Gastroesophageal sphincter (tissue), 4 donors: ENCODE measurements around the gene PDE4B. TPM values are rescaled to one million over a fixed set of nuclear protein-coding genes. Genes with fewer than 3 reads are reported as not detected.
"Not testable (repeated sequence)": the region's sequence is repeated elsewhere in the genome, so short reads cannot be mapped to it uniquely, and the experiment has no call there.

Experiments used
- ATAC-seq: fragments of 150-250 bp; one replicate; pipeline ENCODE4 v1.9.1; 2016; ENCODE audit warnings: mild to moderate bottlenecking, moderate library complexity
- H3K27ac ChIP-seq, 4 donors: fragments of 200-600 bp; sonication (generic) in 3 of 4; 1 replicate in 3 of 4; 2 replicates in 1 of 4; pipeline ENCODE4 v1.5.1; 2016 to 2019
- H3K27me3 ChIP-seq: fragments of 200-600 bp; sonication (generic); one replicate; pipeline ENCODE4 v1.5.1; 2019
- H3K36me3 ChIP-seq, 2 donors: fragments of 200-600 bp; sonication (generic); one replicate each; pipeline ENCODE4 v1.5.1; 2019; ENCODE audit warnings: control low read depth in 1 of 2
- H3K4me1 ChIP-seq, 3 donors: fragments of 200-600 bp; sonication (generic); 1 replicate in 2 of 3; 2 replicates in 1 of 3; pipeline ENCODE4 v1.5.1; 2016 to 2019; ENCODE audit warnings: control low read depth in 2 of 3
- H3K4me3 ChIP-seq, 2 donors: fragments of 200-600 bp; sonication (generic); one replicate each; pipeline ENCODE4 v1.5.1; 2019; ENCODE audit warnings: mild to moderate bottlenecking in 1 of 2, moderate library complexity in 1 of 2
- H3K9me3 ChIP-seq, 3 donors: fragments of 200-600 bp; sonication (generic); one replicate each; pipeline ENCODE4 v1.5.1; 2017 to 2019; ENCODE audit warnings: control low read depth in 2 of 3
- CTCF ChIP-seq, 4 experiments: fragments of 200-600 bp in 2 of 4; fragments of 450-650 bp in 2 of 4; sonication (generic) in 1 of 4; IDR thresholded peaks; one replicate each; pipeline ENCODE4 v1.5.1; 2017 to 2019; ENCODE audit warnings: antibody characterized with exemption in 4 of 4, mild to moderate bottlenecking in 2 of 4, moderate library complexity in 2 of 4
- EP300 ChIP-seq: sonication (generic); formaldehyde crosslinking; IDR thresholded peaks from one replicate; pipeline ENCODE4 v1.6.1; 2017; ENCODE audit warnings: antibody characterized with exemption, mild to moderate bottlenecking
- POLR2A ChIP-seq, 2 donors: fragments of 450-650 bp; IDR thresholded peaks; one replicate each; pipeline ENCODE4 v1.6.1; 2017; ENCODE audit warnings: antibody characterized with exemption in 2 of 2, mild to moderate bottlenecking in 2 of 2, moderate library complexity in 1 of 2
- POLR2AphosphoS5 ChIP-seq: sonication (generic); formaldehyde crosslinking; IDR thresholded peaks from one replicate; pipeline ENCODE4 v1.6.1; 2017; ENCODE audit warnings: antibody characterized with exemption
- WGBS, 2 donors: methylation state at CpG; one replicate each; pipeline ENCODE4 v1.1.5; 2018; ENCODE audit warnings: low coverage in 1 of 2; 5-methylcytosine and 5-hydroxymethylcytosine counted together
- total RNA-seq, 4 donors: library from RNA; depleted of rRNA; stranded (reverse); fragments of >200 nt; gene quantifications; one replicate each; pipeline ENCODE4 v1.1.0, GENCODE V29; 2016

PDE4B gene
- total RNA-seq, 4 donors from 2014 or later = 5.9 to 16.2 (median 8.8) TPM

GRCh38 chr1:65959896-65960567 is 167.3 kb downstream of the PDE4B start:
- H3K27me3 ChIP-seq = no peaks in the 10 kb centered on the region
- no peak overlapping the region for H3K4me3 ChIP-seq
- H3K36me3 ChIP-seq = no peaks in the 10 kb centered on the region
- no peak overlapping the region for H3K27ac ChIP-seq
- no peak for ATAC-seq
- no peaks in the 10 kb centered on the region for H3K4me1 ChIP-seq
- no peaks in the 10 kb centered on the region for H3K9me3 ChIP-seq
- WGBS, 2 donors = 35 to 40% methylated on average over 7 of the region's 7 CpGs
- TF ChIP-seq EP300 = no peak
- no peak for TF ChIP-seq CTCF (IDR thresholded peaks at IDR 0.05)

- H3K4me1 ChIP-seq = no peaks in the 10 kb centered on the region
- H3K4me3 ChIP-seq = no peak overlapping the region
- no peaks in the 10 kb centered on the region for H3K9me3 ChIP-seq
- no peaks in the 10 kb centered on the region for H3K27me3 ChIP-seq
- TF ChIP-seq POLR2AphosphoS5 (no peak), EP300 (no peak), POLR2A (IDR thresholded peaks at IDR 0.05) (no peak), CTCF (IDR thresholded peaks at IDR 0.05) (no peak)
- ATAC-seq = no peak
- H3K36me3 ChIP-seq = no peaks in the 10 kb centered on the region
- 59 to 70% methylated on average over 2 to 5 of the region's 6 CpGs for WGBS, 2 donors
- no peak overlapping the region for H3K27ac ChIP-seq
Measured at GRCh38 chr1:65963156-65963888, 170.6 kb downstream of the PDE4B start.

- no peaks in the 10 kb centered on the region for H3K36me3 ChIP-seq
- 62 to 68% methylated on average over 2 of the region's 2 CpGs for WGBS, 2 donors
- no peak overlapping the region for H3K4me3 ChIP-seq
- ATAC-seq = no peak
- no peaks in the 10 kb centered on the region for H3K27me3 ChIP-seq
- H3K9me3 ChIP-seq = no peaks in the 10 kb centered on the region
- TF ChIP-seq POLR2AphosphoS5 (no peak), POLR2A (IDR thresholded peaks at IDR 0.05) (no peak), EP300 (no peak), CTCF (IDR thresholded peaks at IDR 0.05) (no peak)
- no peak overlapping the region for H3K27ac ChIP-seq
- H3K4me1 ChIP-seq = no peaks in the 10 kb centered on the region
Measured at GRCh38 chr1:65964123-65964522, 171.4 kb downstream of the PDE4B start.

GRCh38 chr1:65965112-65965996 is 172.7 kb downstream of the PDE4B start:
- 62 to 67% methylated on average over 6 of the region's 6 CpGs for WGBS, 2 donors
- ATAC-seq = no peak
- H3K4me3 ChIP-seq = no peak overlapping the region
- no peaks in the 10 kb centered on the region for H3K27me3 ChIP-seq
- H3K9me3 ChIP-seq = no peaks in the 10 kb centered on the region
- H3K27ac ChIP-seq = no peak overlapping the region
- no peaks in the 10 kb centered on the region for H3K4me1 ChIP-seq
- H3K36me3 ChIP-seq = no peaks in the 10 kb centered on the region
- TF ChIP-seq CTCF (IDR thresholded peaks at IDR 0.05) (no peak), EP300 (no peak), POLR2A (IDR thresholded peaks at IDR 0.05) (no peak), POLR2AphosphoS5 (no peak)

GRCh38 chr1:65967492-65967891 is 174.8 kb downstream of the PDE4B start:
- ATAC-seq, H3K4me3 ChIP-seq: not testable (repeated sequence)

More at GRCh38 chr1:65967492-65967891, 174.8 kb downstream of the PDE4B start:
- H3K9me3 ChIP-seq, H3K36me3 ChIP-seq, H3K27ac ChIP-seq, H3K4me1 ChIP-seq, H3K27me3 ChIP-seq: not testable (repeated sequence)
- WGBS, 2 donors = 82 to 87% methylated on average over 2 to 4 of the region's 4 CpGs
